Measurements from ENCODE around the gene CAMKV. TPM values are rescaled to one million over a fixed set of nuclear protein-coding genes. Genes with fewer than 3 reads are reported as not detected.

The CAMKV gene
- total and polyA plus RNA-seq, 10 of the 15 experiments (the other 5 are each of a cell fraction or from before 2014, with no cell fraction given), result 0.06 to 0.20 TPM; not detected in 8

GRCh38 chr3:49865198-49865784, 4.4 kb downstream of the CAMKV start:
- H2AFZ ChIP-seq (ENCODE audit: control insufficient read depth, low read depth, low read length), result no peak overlapping the region
- no peaks in the 10 kb centered on the region for H3K79me2 ChIP-seq (ENCODE audit: control insufficient read depth, insufficient read depth, low read length)
- H3K36me3 ChIP-seq (ENCODE audit: control insufficient read depth in 2 of 2, insufficient read depth in 2 of 2, low read length in 1 of 2), result no peaks in the 10 kb centered on the region
- WGBS (ENCODE audit: insufficient coverage, insufficient replicate concordance, low lambda C conversion rate, missing lambda C conversion rate), result 37% methylated on average over 7 of the region's 7 CpGs
- no peaks in the 10 kb centered on the region for H3K9me3 ChIP-seq (replicated peaks; ENCODE audit: control insufficient read depth, insufficient read depth, low read length)
- intact Hi-C loops (cut with micrococcal nuclease; ENCODE audit: unreplicated experiment), result no loop called here
- ChIA-PET SMC1A (ENCODE audit: uncharacterized antibody, unreplicated experiment) (no interaction called here), RAD21 (ENCODE audit: unreplicated experiment) (no interaction called here), CTCF (no interaction called here), POLR2A (interaction anchor here (0.6 kb wide), 1 partner anchor 1011 kb away, joined by 3 read pairs; no protein-coding TSS in a partner anchor)
- no peak overlapping the region for H3K4me2 ChIP-seq (ENCODE audit: control insufficient read depth, insufficient read depth)
- BruUV-seq (replicated peaks), result no TSS peak
- FAIRE-seq (no peak), DNase-seq (ENCODE audit: low read depth, low spot score) (no peak), ATAC-seq (no peak)
- no peaks in the 10 kb centered on the region for H4K20me1 ChIP-seq (ENCODE audit: control insufficient read depth, insufficient read depth)
- no peak overlapping the region for H3K27ac ChIP-seq (ENCODE audit: control insufficient read depth, insufficient read depth)
- in situ Hi-C loops (cut with MboI), result no loop called here
- H3K4me1 ChIP-seq (ENCODE audit: control insufficient read depth, insufficient read depth, low read length), result no peaks in the 10 kb centered on the region
- TF ChIP-seq FOXM1 (IDR thresholded peaks at IDR 0.05; ENCODE audit: low read depth, low read length), result no peak
- TF ChIP-seq CBX5 (IDR thresholded peaks at IDR 0.05; ENCODE audit: low read depth), result no peak
- no peak for TF ChIP-seq BACH1 (IDR thresholded peaks at IDR 0.05; ENCODE audit: borderline replicate concordance)
- no peak for TF ChIP-seq GABPA (IDR thresholded peaks at IDR 0.05; ENCODE audit: low read depth)
- no peak for TF ChIP-seq E2F4 (IDR thresholded peaks at IDR 0.05; ENCODE audit: low read depth, low read length)
- TF ChIP-seq HDGF (IDR thresholded peaks at IDR 0.05), result no peak
- TF ChIP-seq RAD21 (IDR thresholded peaks at IDR 0.05; ENCODE audit: insufficient read depth, low read depth, low read length), result no peak
- no peak for TF ChIP-seq YBX1 (IDR thresholded peaks at IDR 0.05)
- TF ChIP-seq ZNF687 (IDR thresholded peaks at IDR 0.05), result no peak
- TF ChIP-seq STAT1 (conservative IDR thresholded peaks at IDR 0.05), result no peak
- no peak for TF ChIP-seq YY1 (IDR thresholded peaks at IDR 0.05; ENCODE audit: low read depth, low read length)
- no peak for TF ChIP-seq ZNF207 (IDR thresholded peaks at IDR 0.05; ENCODE audit: borderline replicate concordance)
- H3K4me3 ChIP-seq, result no peak overlapping the region
- no peak overlapping the region for H3K9ac ChIP-seq (ENCODE audit: control insufficient read depth, insufficient read depth, low read length)
- peaks cover 5 to 8% of the 10 kb centered on the region in 2 experiments; a peak in 3 of 4 replicates for H3K27me3 ChIP-seq (replicated peaks in 1 of 2; ENCODE audit: control insufficient read depth in 2 of 2, insufficient read depth in 2 of 2, low read length in 1 of 2)

Measured in GM12878 (cell line).